Prostate gland (tissue), 2 donors: Measurements from ENCODE around the gene MEAK7.

Experiments used
- CTCF ChIP-seq, 4 experiments: fragments of 200-600 bp in 2 of 4; fragments of 450-650 bp in 2 of 4; sonication (generic) in 2 of 4; IDR thresholded peaks; 1 replicate in 3 of 4; 2 replicates in 1 of 4; pipeline ENCODE4 v1.5.1; 2016 to 2019; ENCODE audit warnings: antibody characterized with exemption in 4 of 4, mild to moderate bottlenecking in 2 of 4, moderate library complexity in 2 of 4
- POLR2A ChIP-seq: fragments of 450-650 bp; IDR thresholded peaks from one replicate; pipeline ENCODE4 v1.6.1; 2016; ENCODE audit warnings: antibody characterized with exemption, mild to moderate bottlenecking
- POLR2AphosphoS5 ChIP-seq: sonication (generic); formaldehyde crosslinking; IDR thresholded peaks from one replicate; pipeline ENCODE4 v1.6.1; 2017; ENCODE audit warnings: antibody characterized with exemption

DNA sequence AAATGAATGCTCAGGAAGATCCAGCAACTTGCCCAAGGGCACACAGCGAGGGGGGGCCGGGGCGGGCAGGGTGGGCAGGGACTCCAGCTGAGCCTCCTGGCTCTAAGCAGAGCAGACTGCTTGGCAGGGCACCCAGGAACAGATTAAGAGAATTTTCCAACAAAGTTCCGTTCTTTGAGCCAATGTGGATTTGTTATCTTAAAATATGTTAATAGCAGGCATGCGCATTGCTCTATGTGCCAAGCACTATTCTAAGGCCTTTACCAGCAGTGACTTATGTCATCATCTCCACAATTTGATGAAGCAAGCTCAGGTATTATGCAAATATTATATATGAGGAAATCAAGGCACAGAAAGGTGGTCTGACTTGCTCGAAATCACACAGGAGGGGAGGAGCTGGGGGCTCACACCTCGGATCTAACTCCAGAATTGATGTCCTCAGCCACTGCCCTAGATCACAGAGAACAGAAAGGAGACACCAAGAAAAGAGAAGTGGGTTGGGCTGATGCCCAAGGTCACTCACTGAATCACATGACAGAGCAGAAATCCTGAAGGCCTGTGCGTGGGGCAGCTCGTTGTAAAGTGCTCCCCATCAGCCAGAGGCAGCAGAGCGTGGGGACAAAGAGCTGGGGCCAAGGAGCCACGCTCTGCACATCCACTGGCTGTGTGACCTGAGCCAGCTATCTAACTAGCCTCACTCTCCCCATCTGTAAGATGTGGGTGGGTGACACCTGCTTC lies 23.2 kb upstream of the MEAK7 start:
- no peak for TF ChIP-seq CTCF (IDR thresholded peaks at IDR 0.05)
- no peak for TF ChIP-seq POLR2A
- TF ChIP-seq POLR2AphosphoS5, result no peak
